DMS79 treated with DMSO at 0.1 percent for 48 hours (cell line): ENCODE results near the gene CARNS1.
A peak's percentile ranks its signal among the peaks of the same experiment; 100 is the strongest.

Experiments
- DNase-seq: peaks from one replicate; lab custom pipeline; 2025; lab: John Stamatoyannopoulos, UW

The CARNS1 gene

GRCh38 chr11:67428052-67429001, 12.8 kb downstream of the CARNS1 start, which contains the start of gene RPS6KB2:
Gene RPS6KB2, plus strand, starts transcription at chr11:67428494. Its CDS starts 52 bp downstream, at chr11:67428546.
- DNase-seq, result peak; percentile 93

- DNase-seq, result no peak
Measured at GRCh38 chr11:67429038-67429668, 13.7 kb downstream of the CARNS1 start.

GRCh38 chr11:67429722-67430121, 14.2 kb downstream of the CARNS1 start:
- DNase-seq, result no peak

GRCh38 chr11:67431346-67432249, 16.1 kb downstream of the CARNS1 start:
- no peak for DNase-seq

- no peak for DNase-seq
Measured at GRCh38 chr11:67432655-67433349, 17.3 kb downstream of the CARNS1 start.

- DNase-seq, result no peak
Measured at GRCh38 chr11:67433536-67434394, 18.3 kb downstream of the CARNS1 start.

GRCh38 chr11:67434395-67434881, 19.0 kb downstream of the CARNS1 start:
- DNase-seq, result no peak

GRCh38 chr11:67435031-67435726, 19.7 kb downstream of the CARNS1 start:
- DNase-seq, result no peak

- no peak for DNase-seq
Measured at GRCh38 chr11:67435727-67436458, 20.4 kb downstream of the CARNS1 start.

GRCh38 chr11:67436459-67437081, 21.1 kb downstream of the CARNS1 start:
- DNase-seq, result no peak

GRCh38 chr11:67437082-67437808, 21.8 kb downstream of the CARNS1 start, which contains the start of gene PTPRCAP:
Gene PTPRCAP, minus strand, starts transcription at chr11:67437682. Its CDS starts 63 bp downstream, at chr11:67437619.
- DNase-seq, result no peak

GRCh38 chr11:67437809-67438157, 22.3 kb downstream of the CARNS1 start:
- no peak for DNase-seq

GRCh38 chr11:67438158-67438902, 22.9 kb downstream of the CARNS1 start:
- no peak for DNase-seq

GRCh38 chr11:67439321-67440228, 24.1 kb downstream of the CARNS1 start:
- DNase-seq, result no peak

GRCh38 chr11:67440229-67441097, 25.0 kb downstream of the CARNS1 start:
- no peak for DNase-seq
